Kidney (tissue), 14 donors: ENCODE results near the gene THEM4. TPM values are rescaled to one million over a fixed set of nuclear protein-coding genes. Genes with fewer than 3 reads are reported as not detected.

Source experiments
- DNase-seq, 5 donors: peaks; one replicate each; pipeline ENCODE4 v3.0.0-alpha.2; 2013 to 2020
- FAIRE-seq: peaks from 2 replicates; lab custom pipeline; 2012; peaks lifted over from hg19 to GRCh38; lab: Jason Lieb, UNC
- H3K27ac ChIP-seq, 2 donors: one replicate each; pipeline ENCODE4 v1.7.0; 2013; ENCODE audit warnings: low read depth in 2 of 2, low read length in 2 of 2, inconsistent platforms in 1 of 2
- H3K27me3 ChIP-seq: one replicate; pipeline ENCODE4 v1.7.1; 2013; ENCODE audit warnings: low read length, inconsistent platforms; ENCODE audit not compliant: control insufficient read depth, insufficient read depth
- H3K36me3 ChIP-seq, 3 donors: one replicate each; pipeline versions ENCODE4 v1.7.0 to v1.7.1; 2013; ENCODE audit warnings: low read length in 3 of 3, control low read depth in 1 of 3, inconsistent platforms in 1 of 3; ENCODE audit not compliant: insufficient read depth in 3 of 3, control insufficient read depth in 2 of 3
- H3K4me1 ChIP-seq, 3 donors: one replicate each; pipeline versions ENCODE4 v1.7.0 to v1.7.1; 2013; ENCODE audit warnings: low read length in 3 of 3, inconsistent platforms in 1 of 3, low read depth in 1 of 3; ENCODE audit not compliant: control insufficient read depth in 2 of 3, insufficient read depth in 2 of 3
- H3K4me3 ChIP-seq, 3 donors: one replicate each; pipeline versions ENCODE4 v1.7.0 to v1.8.1; 2013; ENCODE audit warnings: low read length in 3 of 3, control low read depth in 1 of 3, inconsistent platforms in 1 of 3
- H3K9ac ChIP-seq, 3 donors: one replicate each; pipeline versions ENCODE4 v1.7.0 to v1.7.1; 2013; ENCODE audit warnings: low read length in 3 of 3, control low read depth in 1 of 3, inconsistent platforms in 1 of 3
- H3K9me3 ChIP-seq, 3 donors: one replicate each; pipeline versions ENCODE4 v1.7.0 to v1.7.1; 2013; ENCODE audit warnings: low read length in 3 of 3, control low read depth in 1 of 3, inconsistent platforms in 1 of 3; ENCODE audit not compliant: control insufficient read depth in 2 of 3, insufficient read depth in 1 of 3
- CTCF ChIP-seq: IDR thresholded peaks from 3 replicates; pipeline ENCODE4 v1.5.1; 2012; ENCODE audit warnings: mild to moderate bottlenecking, moderate library complexity, borderline replicate concordance; ENCODE audit not compliant: insufficient read depth; ENCODE audit errors: extremely low read depth
- intact Hi-C: fragments of 100-400 bp; cut with DNase I; formaldehyde crosslinking; loops from one replicate; pipeline ENCODE4 v1.11.1; 2022
- polyA plus RNA-seq: library from polyadenylated mRNA; stranded (reverse); fragments of 350-450 nt; fragmentation: Illumina TruSeq; extraction: RNeasy Lipid Tissue Mini Kit (QIAGEN cat#74804); gene quantifications from one replicate; pipeline ENCODE4 v1.2.3, GENCODE V29; 2014; ENCODE audit warnings: low read depth, low replicate concordance; ENCODE audit not compliant: insufficient read depth
- total RNA-seq: library from RNA; stranded (reverse); fragmentation: NEBNext Ultra II Directional; extraction: Animal tissue kit (Norgen Biotek cat#: 25700); gene quantifications from one replicate; pipeline ENCODE4 v1.2.1, GENCODE V29; 2021
- donor health status: control.
- donor health status: control.
- donor health status: control.
- donor health status: control.
- donor health status: control.
- donor health status: DM: yes; HTN: yes; CAD: no.
- donor health status: Normal renal cell carcinoma (clear cell type).

The THEM4 gene
- total and polyA plus RNA-seq, 2 donors from 2014 or later: 17.5 to 27.9 TPM

GRCh38 chr1:151849126-151849525, 60.2 kb downstream of the THEM4 start:
- Histone ChIP-seq H3K9ac (no peak overlapping the region), H3K36me3 (no peaks in the 10 kb centered on the region), H3K27ac (no peak overlapping the region), H3K4me1 (no peaks in the 10 kb centered on the region), H3K9me3 (no peaks in the 10 kb centered on the region), H3K4me3 (no peak overlapping the region), H3K27me3 (no peaks in the 10 kb centered on the region)
- intact Hi-C loops: no loop called here
- TF ChIP-seq CTCF: no peak
- FAIRE-seq (no peak), DNase-seq (no peak)

- no peaks in the 10 kb centered on the region for H3K27me3 ChIP-seq
- no peak overlapping the region for H3K27ac ChIP-seq
- H3K4me3 ChIP-seq: no peak overlapping the region
- H3K9me3 ChIP-seq: no peaks in the 10 kb centered on the region
- no peak overlapping the region for H3K9ac ChIP-seq
- FAIRE-seq (no peak), DNase-seq (peak in 1 of 5 donors; percentile 69)
- no peaks in the 10 kb centered on the region for H3K4me1 ChIP-seq
- intact Hi-C loops: no loop called here
- TF ChIP-seq CTCF: no peak
- no peaks in the 10 kb centered on the region for H3K36me3 ChIP-seq
Observed at GRCh38 chr1:151847867-151848596, 61.3 kb downstream of the THEM4 start.

- DNase-seq (no peak), FAIRE-seq (no peak)
- Histone ChIP-seq H3K36me3 (no peaks in the 10 kb centered on the region), H3K4me3 (no peak overlapping the region), H3K9me3 (no peaks in the 10 kb centered on the region), H3K27ac (no peak overlapping the region), H3K27me3 (no peaks in the 10 kb centered on the region), H3K9ac (no peak overlapping the region), H3K4me1 (no peaks in the 10 kb centered on the region)
- TF ChIP-seq CTCF: no peak
- intact Hi-C loops: no loop called here
Observed at GRCh38 chr1:151846686-151847237, 62.5 kb downstream of the THEM4 start.
